Kidney epithelial cell (primary cell): Measurements from ENCODE around the gene RANBP1. TPM values are rescaled to one million over a fixed set of nuclear protein-coding genes. Genes with fewer than 3 reads are reported as not detected.

Experiments used
- DNase-seq: peaks from one replicate; pipeline ENCODE4 v3.0.0-alpha.2; 2010; ENCODE audit warnings: low read depth
- H3K27me3 ChIP-seq: 2 replicates; pipeline ENCODE4 v1.6.0; 2011; ENCODE audit warnings: low read length; ENCODE audit not compliant: control insufficient read depth, insufficient read depth
- H3K36me3 ChIP-seq: 2 replicates; pipeline ENCODE4 v1.5.1; 2011; ENCODE audit warnings: low read length; ENCODE audit not compliant: control insufficient read depth, insufficient read depth
- H3K4me3 ChIP-seq: 2 replicates; pipeline ENCODE4 v1.5.1; 2011; ENCODE audit warnings: low read depth, mild to moderate bottlenecking, control low read depth, low read length
- CTCF ChIP-seq: IDR thresholded peaks from 2 replicates; pipeline ENCODE4 v1.5.1; 2011; ENCODE audit warnings: mild to moderate bottlenecking, moderate library complexity, low read length, control low read depth, inconsistent platforms; ENCODE audit not compliant: insufficient read depth, poor library complexity, severe bottlenecking
- total RNA-seq: library from RNA; depleted of rRNA; stranded (reverse); fragments of >200 nt; gene quantifications from 2 replicates; pipeline ENCODE4 v1.2.3, GENCODE V29; 2015

The RANBP1 gene
- total RNA-seq, 1 donor from 2014 or later = 360 TPM

GRCh38 chr22:20076627-20077172, 39.2 kb upstream of the RANBP1 start:
- H3K4me3 ChIP-seq = no peak overlapping the region
- no peaks in the 10 kb centered on the region for H3K36me3 ChIP-seq
- H3K27me3 ChIP-seq = no peaks in the 10 kb centered on the region
- no peak for TF ChIP-seq CTCF
- no peak for DNase-seq

DNA sequence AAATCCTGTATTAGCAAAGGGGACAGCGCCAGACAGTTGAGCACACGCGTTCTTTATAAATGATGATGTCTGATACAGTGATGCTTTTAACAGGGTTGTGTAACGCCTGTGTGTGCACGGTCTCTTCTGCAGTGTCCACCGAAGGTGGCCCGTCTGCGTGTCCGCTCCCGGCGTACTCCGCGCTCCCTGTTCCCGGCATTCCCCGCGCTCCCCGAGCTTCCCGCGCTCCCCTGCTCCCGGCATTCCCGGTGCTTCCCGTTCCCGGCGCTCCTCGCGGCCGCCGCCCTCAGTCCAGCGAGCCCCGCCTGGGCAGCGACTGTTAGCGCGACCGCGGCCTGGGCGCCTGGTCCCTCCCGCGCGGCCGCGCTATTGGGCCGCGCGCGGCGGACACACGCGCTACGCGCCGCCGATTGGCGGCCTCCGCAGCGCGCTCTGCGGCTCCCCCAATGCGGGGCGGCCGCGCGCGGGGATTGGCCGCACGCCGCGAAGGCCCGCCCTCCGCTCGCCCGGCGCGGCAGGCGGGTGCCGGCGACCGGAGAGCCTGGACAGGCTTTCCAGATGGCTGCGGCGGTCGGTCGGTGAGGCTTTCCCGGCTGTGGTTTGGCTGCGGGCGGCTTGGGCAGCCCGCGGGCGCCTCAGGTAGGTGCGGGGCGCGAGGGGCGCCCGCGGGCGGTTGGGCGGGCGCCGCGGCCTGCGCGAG, 36.0 kb upstream of the RANBP1 start, which contains the start of gene DGCR8:
Gene DGCR8 (plus strand): TSS at position 497 of the 700 bp plus-strand sequence. CDS start 5,723 bp downstream, outside the sequence.
- no peaks in the 10 kb centered on the region for H3K36me3 ChIP-seq
- DNase-seq = peak; percentile 64
- H3K27me3 ChIP-seq = no peaks in the 10 kb centered on the region
- TF ChIP-seq CTCF = no peak
- peak within 1 kb of the TSS; percentile 67 for H3K4me3 ChIP-seq

DNA sequence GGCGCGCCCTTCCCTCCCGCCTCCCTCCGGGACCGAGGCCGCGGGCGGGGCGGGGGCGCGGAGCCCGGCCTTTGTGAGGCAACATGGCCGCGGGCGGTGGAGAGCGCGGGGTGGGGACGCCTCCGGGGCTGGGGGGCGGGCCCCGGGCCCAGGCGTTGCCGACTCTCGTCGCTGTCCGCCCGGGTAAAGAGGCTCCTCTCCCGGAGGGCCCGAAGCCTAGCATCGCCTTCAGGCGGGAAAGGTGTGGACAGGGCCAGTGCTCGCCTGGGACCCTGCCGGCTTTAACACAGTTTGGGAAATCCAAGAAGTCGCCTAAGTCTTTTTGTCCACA, 35.5 kb upstream of the RANBP1 start:
- H3K27me3 ChIP-seq = no peaks in the 10 kb centered on the region
- TF ChIP-seq CTCF = no peak
- H3K4me3 ChIP-seq = peak overlapping the region; percentile 67
- no peaks in the 10 kb centered on the region for H3K36me3 ChIP-seq
- DNase-seq = no peak

GRCh38 chr22:20080776-20081654, 34.9 kb upstream of the RANBP1 start:
- Histone ChIP-seq H3K4me3 (peak overlapping the region; percentile 67), H3K36me3 (no peaks in the 10 kb centered on the region), H3K27me3 (no peaks in the 10 kb centered on the region)
- TF ChIP-seq CTCF = no peak
- no peak for DNase-seq

- DNase-seq = no peak
- Histone ChIP-seq H3K27me3 (no peaks in the 10 kb centered on the region), H3K4me3 (no peak overlapping the region), H3K36me3 (peaks cover 3% of the 10 kb centered on the region)
- no peak for TF ChIP-seq CTCF
Observed at GRCh38 chr22:20083157-20083890, 32.6 kb upstream of the RANBP1 start.
